Raji (cell line): ENCODE measurements around the gene IL4.

ENCODE experiments used
- POLR2A ChIP-seq: IDR thresholded peaks from 2 replicates; pipeline ENCODE4 v1.6.1; 2011; ENCODE audit warnings: low read depth, low read length, control low read depth; ENCODE audit not compliant: insufficient read depth

IL4 gene

GRCh38 chr5:132655821-132656773 is 17.7 kb upstream of the IL4 start:
- TF ChIP-seq POLR2A: no peak

- no peak for TF ChIP-seq POLR2A
These were observed 16.9 kb upstream of the IL4 start for GRCh38 chr5:132656774-132657355.

- no peak for TF ChIP-seq POLR2A
These were observed 16.0 kb upstream of the IL4 start, which contains the start of gene IL13 for GRCh38 chr5:132657676-132658380. TSS of gene IL13 (plus strand) at chr5:132658173. CDS start at chr5:132658187, 14 bp downstream.

GRCh38 chr5:132658381-132659302 is 15.1 kb upstream of the IL4 start:
- no peak for TF ChIP-seq POLR2A

- no peak for TF ChIP-seq POLR2A
These were observed 13.9 kb upstream of the IL4 start for GRCh38 chr5:132659598-132660493.

GRCh38 chr5:132661231-132662003 is 12.4 kb upstream of the IL4 start:
- TF ChIP-seq POLR2A: 0 out of 2 replicates have a peak, but pooled peaks have one; percentile 22

- no peak; the same call in 1 of the 2 replicates for TF ChIP-seq POLR2A
These were observed 11.8 kb upstream of the IL4 start for GRCh38 chr5:132662004-132662401.

GRCh38 chr5:132662925-132663770 is 10.6 kb upstream of the IL4 start:
- TF ChIP-seq POLR2A: peak; percentile 48; the same call in 1 of the 2 replicates

GRCh38 chr5:132663771-132664695 is 9.8 kb upstream of the IL4 start:
- 0 out of 2 replicates have a peak, but pooled peaks have one; percentile 1 for TF ChIP-seq POLR2A

- no peak for TF ChIP-seq POLR2A
These were observed 9.0 kb upstream of the IL4 start for GRCh38 chr5:132664696-132665209.

GRCh38 chr5:132665574-132666080 is 8.2 kb upstream of the IL4 start:
- no peak for TF ChIP-seq POLR2A
